NT2/D1 (cell line): ENCODE results near the gene FITM2.

ENCODE experiments used
- DNase-seq: peaks from one replicate; pipeline ENCODE4 v3.0.0-alpha.2; 2011; ENCODE audit warnings: low read depth, low spot score
- H3K27me3 ChIP-seq: 2 replicates; pipeline ENCODE4 v1.6.0; 2011; ENCODE audit warnings: mild to moderate bottlenecking; ENCODE audit not compliant: insufficient read length, insufficient read depth
- H3K36me3 ChIP-seq: 2 replicates; pipeline ENCODE4 v1.6.1; 2011; ENCODE audit warnings: mild to moderate bottlenecking, low read length, mixed read lengths; ENCODE audit not compliant: insufficient read depth, insufficient read length
- H3K4me1 ChIP-seq: 2 replicates; pipeline ENCODE4 v1.5.1; 2011; ENCODE audit not compliant: insufficient read depth, insufficient read length
- H3K4me3 ChIP-seq: 2 replicates; pipeline ENCODE4 v1.5.1; 2011; ENCODE audit warnings: low read depth; ENCODE audit not compliant: insufficient read length
- H3K9ac ChIP-seq: 2 replicates; pipeline ENCODE4 v1.6.0; 2011; ENCODE audit warnings: low read depth; ENCODE audit not compliant: insufficient read length
- H3K9me3 ChIP-seq: 2 replicates; pipeline ENCODE4 v1.5.1; 2011; ENCODE audit warnings: mild to moderate bottlenecking, low read length; ENCODE audit not compliant: insufficient read depth
- SUZ12 ChIP-seq: IDR thresholded peaks from 2 replicates; pipeline ENCODE4 v1.6.1; 2011; ENCODE audit not compliant: insufficient read length, insufficient read depth; ENCODE audit errors: extremely low read depth
- YY1 ChIP-seq: IDR thresholded peaks from 2 replicates; pipeline ENCODE4 v1.6.1; 2011; ENCODE audit not compliant: insufficient read length, insufficient read depth
- ZNF274 ChIP-seq: IDR thresholded peaks from 2 replicates; pipeline ENCODE4 v1.6.1; 2011; ENCODE audit warnings: mild to moderate bottlenecking, low read depth, low read length

FITM2 gene

DNA sequence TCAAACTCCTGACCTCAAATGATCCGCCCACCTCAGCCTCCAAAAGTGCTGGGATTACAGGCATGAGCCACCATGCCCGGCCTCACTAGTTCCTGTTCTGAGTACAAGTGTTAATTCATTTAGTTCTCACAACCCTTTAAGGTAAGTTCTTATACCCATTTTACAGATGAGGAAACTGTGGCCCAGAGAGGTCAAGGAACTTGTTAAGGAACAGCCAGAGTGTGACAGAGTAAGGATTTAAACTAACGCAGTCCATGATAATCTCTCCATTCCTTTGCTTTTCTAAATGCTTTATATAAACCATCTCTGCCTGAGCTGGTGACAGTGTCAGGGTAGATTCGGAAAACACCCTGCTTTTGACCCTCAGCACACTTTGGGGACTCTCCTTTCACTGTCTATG, 13.3 kb downstream of the FITM2 start:
- no peaks in the 10 kb centered on the region for H3K36me3 ChIP-seq
- no peak overlapping the region for H3K4me3 ChIP-seq
- H3K4me1 ChIP-seq, result peaks cover 3% of the 10 kb centered on the region
- no peaks in the 10 kb centered on the region for H3K9me3 ChIP-seq
- no peak for DNase-seq
- H3K27me3 ChIP-seq, result no peaks in the 10 kb centered on the region
- TF ChIP-seq YY1 (no peak), ZNF274 (no peak), SUZ12 (no peak)
- no peak overlapping the region for H3K9ac ChIP-seq

- H3K9ac ChIP-seq, result no peak overlapping the region
- no peak overlapping the region for H3K4me3 ChIP-seq
- no peak for DNase-seq
- no peaks in the 10 kb centered on the region for H3K36me3 ChIP-seq
- H3K9me3 ChIP-seq, result no peaks in the 10 kb centered on the region
- H3K4me1 ChIP-seq, result peaks cover 3% of the 10 kb centered on the region
- no peak for TF ChIP-seq SUZ12
- TF ChIP-seq ZNF274, result no peak
- no peak for TF ChIP-seq YY1
- H3K27me3 ChIP-seq, result no peaks in the 10 kb centered on the region
Measured at GRCh38 chr20:44296011-44296410, 15.0 kb downstream of the FITM2 start.

- H3K4me1 ChIP-seq, result peaks cover 3% of the 10 kb centered on the region
- H3K9ac ChIP-seq, result no peak overlapping the region
- H3K27me3 ChIP-seq, result no peaks in the 10 kb centered on the region
- H3K4me3 ChIP-seq, result no peak overlapping the region
- H3K36me3 ChIP-seq, result no peaks in the 10 kb centered on the region
- 0 out of 2 replicates have a peak, but pooled peaks cover 7% of the 10 kb centered on the region for H3K9me3 ChIP-seq
- TF ChIP-seq YY1 (no peak), ZNF274 (no peak), SUZ12 (no peak)
- no peak for DNase-seq
Measured at GRCh38 chr20:44291754-44292153, 19.2 kb downstream of the FITM2 start.

DNA sequence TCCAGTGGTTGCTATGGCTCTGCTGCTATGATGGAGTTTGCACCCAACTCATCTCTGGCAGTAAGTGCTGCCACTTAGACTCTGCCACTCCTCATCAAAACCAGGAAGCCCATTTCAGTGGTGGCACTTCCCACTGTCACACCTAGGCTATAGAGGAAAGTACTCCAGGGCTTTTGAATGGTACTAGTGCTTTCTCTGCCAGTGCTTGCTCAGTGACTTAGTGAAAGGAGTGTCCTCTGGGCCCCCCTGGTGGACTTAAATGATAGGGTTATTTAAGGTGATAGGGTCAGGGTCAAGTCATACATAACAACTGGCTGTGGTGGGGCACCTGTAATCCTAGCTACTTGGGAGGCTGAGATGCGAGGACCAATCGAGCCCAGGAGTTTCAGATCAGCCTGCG, 22.8 kb downstream of the FITM2 start:
- no peaks in the 10 kb centered on the region for H3K4me1 ChIP-seq
- no peak for DNase-seq
- H3K36me3 ChIP-seq, result no peaks in the 10 kb centered on the region

GRCh38 chr20:44287272-44288097, 23.5 kb downstream of the FITM2 start:
- DNase-seq, result no peak
- Histone ChIP-seq H3K9me3 (0 out of 2 replicates have a peak, but pooled peaks cover 7% of the 10 kb centered on the region), H3K36me3 (no peaks in the 10 kb centered on the region), H3K9ac (no peak overlapping the region), H3K4me1 (no peaks in the 10 kb centered on the region), H3K27me3 (no peaks in the 10 kb centered on the region), H3K4me3 (no peak overlapping the region)
- TF ChIP-seq YY1 (no peak), SUZ12 (no peak), ZNF274 (no peak)

More for the DNA sequence above, 22.8 kb downstream of the FITM2 start:
- no peaks in the 10 kb centered on the region for H3K27me3 ChIP-seq
- no peak overlapping the region for H3K4me3 ChIP-seq
- no peak overlapping the region for H3K9ac ChIP-seq
- 0 out of 2 replicates have a peak, but pooled peaks cover 7% of the 10 kb centered on the region for H3K9me3 ChIP-seq
- no peak for TF ChIP-seq SUZ12
- TF ChIP-seq YY1, result no peak
- no peak for TF ChIP-seq ZNF274

DNA sequence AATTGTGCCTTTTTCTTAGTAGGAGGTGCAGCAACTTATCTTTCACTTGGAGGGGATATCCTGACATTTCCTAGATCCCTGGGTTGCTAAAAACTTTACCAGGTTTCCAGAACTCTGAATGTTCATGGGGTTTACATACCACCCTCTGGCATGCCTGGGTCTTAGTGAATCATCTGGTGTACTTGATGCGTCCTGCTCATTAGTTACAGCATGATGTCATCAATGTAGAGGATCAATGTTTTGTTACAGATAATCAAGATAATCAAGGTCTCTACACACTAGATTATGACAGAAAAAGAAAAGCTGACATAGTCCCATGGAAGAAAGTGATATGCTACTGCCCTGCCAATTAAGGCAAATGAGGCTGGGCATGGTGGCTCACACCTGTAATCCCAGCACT, 27.0 kb downstream of the FITM2 start:
- Histone ChIP-seq H3K9ac (no peak overlapping the region), H3K4me1 (no peaks in the 10 kb centered on the region), H3K4me3 (no peak overlapping the region), H3K9me3 (0 out of 2 replicates have a peak, but pooled peaks cover 7% of the 10 kb centered on the region), H3K36me3 (no peaks in the 10 kb centered on the region), H3K27me3 (no peaks in the 10 kb centered on the region)
- no peak for DNase-seq
- no peak for TF ChIP-seq ZNF274
- TF ChIP-seq SUZ12, result no peak
- TF ChIP-seq YY1, result no peak

- no peaks in the 10 kb centered on the region for H3K4me1 ChIP-seq
- H3K36me3 ChIP-seq, result no peaks in the 10 kb centered on the region
- no peak for DNase-seq
- H3K9ac ChIP-seq, result no peak overlapping the region
- H3K27me3 ChIP-seq, result no peaks in the 10 kb centered on the region
- H3K9me3 ChIP-seq, result no peaks in the 10 kb centered on the region
- no peak for TF ChIP-seq YY1
- TF ChIP-seq SUZ12, result no peak
- no peak for TF ChIP-seq ZNF274
- H3K4me3 ChIP-seq, result no peak overlapping the region
Measured at GRCh38 chr20:44282192-44282591, 28.8 kb downstream of the FITM2 start.

DNA sequence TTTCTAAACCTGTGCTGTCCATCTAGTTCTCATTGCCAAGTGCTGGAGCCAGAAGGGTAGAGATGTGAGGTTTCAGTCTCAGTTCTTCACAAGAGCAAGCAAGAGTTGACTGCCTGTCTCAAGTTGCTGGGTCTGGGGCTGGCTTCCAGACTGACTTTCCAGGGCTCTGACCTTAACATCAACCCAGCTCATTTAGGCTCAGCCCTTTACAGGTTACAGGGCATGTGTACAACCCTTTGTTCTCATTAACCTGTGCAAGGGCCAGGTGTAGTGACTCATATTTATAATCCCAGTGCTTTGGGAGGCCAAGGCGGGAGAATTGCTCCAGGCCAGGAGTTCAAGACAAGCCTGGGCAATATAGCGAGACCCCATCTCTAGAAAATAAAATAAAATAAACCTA, 30.6 kb downstream of the FITM2 start:
- TF ChIP-seq SUZ12 (no peak), YY1 (no peak), ZNF274 (no peak)
- H3K36me3 ChIP-seq, result no peaks in the 10 kb centered on the region
- no peak overlapping the region for H3K4me3 ChIP-seq
- H3K9me3 ChIP-seq, result no peaks in the 10 kb centered on the region
- no peak overlapping the region for H3K9ac ChIP-seq
- no peaks in the 10 kb centered on the region for H3K27me3 ChIP-seq
- DNase-seq, result no peak
- no peaks in the 10 kb centered on the region for H3K4me1 ChIP-seq
